ENCODE measurements around the gene OOSP4B. TPM values are rescaled to one million over a fixed set of nuclear protein-coding genes. Genes with fewer than 3 reads are reported as not detected.

Gene OOSP4B
- total and polyA plus RNA-seq, 2 of the 4 experiments (the other 2 are of a cell fraction), result not detected

DNA sequence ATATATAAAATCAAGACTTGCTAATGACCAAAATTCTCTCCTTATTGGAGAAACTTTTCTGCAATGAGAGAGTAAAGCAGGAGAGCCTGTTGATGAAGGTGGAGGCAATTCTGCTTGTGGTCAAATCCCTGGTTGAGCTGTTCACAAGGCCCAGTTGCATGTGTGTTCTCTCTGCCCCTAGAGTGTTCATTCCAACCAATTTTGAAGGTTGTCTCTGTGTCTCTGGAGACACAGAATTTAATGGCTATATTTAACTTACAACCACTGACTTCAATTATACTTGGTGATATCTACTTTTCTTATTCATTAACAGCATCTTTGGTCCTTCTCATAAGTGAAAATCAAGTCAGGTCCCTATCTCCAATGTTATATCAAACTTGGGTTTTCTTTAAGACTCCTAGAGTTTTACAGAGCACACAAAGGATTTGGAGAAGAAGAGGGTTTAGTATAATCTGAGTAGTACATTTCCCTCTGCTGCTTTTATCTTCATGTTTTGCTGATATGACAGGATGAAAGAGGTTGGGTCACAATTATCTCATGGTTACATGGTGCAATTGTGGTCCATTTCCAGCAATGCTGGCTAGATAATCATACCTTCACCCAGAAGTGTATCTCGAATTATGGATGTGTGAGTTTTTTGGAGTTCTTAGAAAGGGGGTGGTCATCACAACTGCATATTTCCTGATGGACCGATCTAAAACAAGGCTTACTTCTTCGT, 49.1 kb upstream of the OOSP4B start:
- Histone ChIP-seq H4K20me1 (ENCODE audit: insufficient read depth, low read length) (no peaks in the 10 kb centered on the region), H3K27ac (ENCODE audit: insufficient read depth, low read length) (no peak overlapping the region), H2BK120ac (ENCODE audit: low read depth, low read length) (no peak overlapping the region), H3K9me1 (ENCODE audit: insufficient read depth, low read length) (no peaks in the 10 kb centered on the region), H3K9me3 (ENCODE audit: control insufficient read depth, insufficient read depth, low read length) (no peaks in the 10 kb centered on the region), H3K27me3 (ENCODE audit: control insufficient read depth, insufficient read depth, low read length) (no peaks in the 10 kb centered on the region), H4K5ac (ENCODE audit: low read depth, low read length) (no peak overlapping the region), H4K8ac (ENCODE audit: low read depth in 2 of 2, low read length in 2 of 2) (no peak overlapping the region), H2BK5ac (ENCODE audit: low read depth, low read length, poor library complexity, severe bottlenecking) (no peak overlapping the region), H3K9ac (ENCODE audit: low read depth, low read length) (no peak overlapping the region), H2BK20ac (ENCODE audit: low read depth, low read length) (no peak overlapping the region), H2AFZ (replicated peaks; ENCODE audit: low read length, poor library complexity) (no peak overlapping the region), H3K23ac (ENCODE audit: low read depth, low read length) (no peak overlapping the region), H3K56ac (ENCODE audit: extremely low read depth, insufficient read depth, low read length) (no peak overlapping the region), H3K4me3 (ENCODE audit: insufficient read depth, low read depth, low read length) (no peak overlapping the region), H2AK9ac (replicated peaks; ENCODE audit: low read depth, low read length, poor library complexity) (no peak overlapping the region), H2BK15ac (ENCODE audit: low read depth, low read length) (no peak overlapping the region), H3K79me1 (ENCODE audit: low read depth in 1 of 2, low read length in 2 of 2) (no peaks in the 10 kb centered on the region), H3K14ac (replicated peaks; ENCODE audit: low read depth, low read length) (no peak overlapping the region), H3K4me1 (ENCODE audit: control insufficient read depth, insufficient read depth, low read length) (no peaks in the 10 kb centered on the region), H4K91ac (ENCODE audit: insufficient read depth, low read depth, low read length) (no peak overlapping the region), H3K4ac (ENCODE audit: low read depth, low read length) (no peak overlapping the region), H3K18ac (ENCODE audit: low read depth, low read length) (no peak overlapping the region), H3K4me2 (ENCODE audit: low read depth, low read length) (no peak overlapping the region), H2AK5ac (ENCODE audit: low read depth, low read length) (no peak overlapping the region), H3K36me3 (ENCODE audit: control insufficient read depth, insufficient read depth, low read length) (no peaks in the 10 kb centered on the region)
- CTCF ChIA-PET, result no interaction called here
- no CpG with 5 or more reads among the region's 3 CpGs for WGBS, 2 experiments (ENCODE audit: extremely low coverage in 2 of 2, insufficient read length in 1 of 2)
- intact Hi-C loops (cut with micrococcal nuclease), result no loop called here
- POLR2A ChIA-PET (ENCODE audit: unreplicated experiment), result no interaction called here
- DNase-seq (no peak), ATAC-seq (ENCODE audit: low read depth) (no peak)
- TF ChIP-seq FOS (IDR thresholded peaks at IDR 0.05; ENCODE audit: low read depth, low read length) (no peak), RAD21 (IDR thresholded peaks at IDR 0.05; ENCODE audit: low read length) (no peak), CEBPB (IDR thresholded peaks at IDR 0.05; ENCODE audit: low read depth, low read length) (no peak), NFE2L2 (IDR thresholded peaks at IDR 0.05; ENCODE audit: low read depth, low read length) (no peak), CHD1 (IDR thresholded peaks at IDR 0.05; ENCODE audit: low read depth, low read length) (no peak), RFX5 (IDR thresholded peaks at IDR 0.05; ENCODE audit: low read depth, low read length) (no peak), MAFK (IDR thresholded peaks at IDR 0.05; ENCODE audit: low read depth, low read length) (no peak), SMC3 (IDR thresholded peaks at IDR 0.05; ENCODE audit: low read depth, low read length) (no peak), MAZ (IDR thresholded peaks at IDR 0.05; ENCODE audit: borderline replicate concordance, low read depth, low read length) (no peak), MXI1 (IDR thresholded peaks at IDR 0.05; ENCODE audit: borderline replicate concordance, low read depth, low read length) (no peak)
- TF ChIP-seq, protein P1, sequence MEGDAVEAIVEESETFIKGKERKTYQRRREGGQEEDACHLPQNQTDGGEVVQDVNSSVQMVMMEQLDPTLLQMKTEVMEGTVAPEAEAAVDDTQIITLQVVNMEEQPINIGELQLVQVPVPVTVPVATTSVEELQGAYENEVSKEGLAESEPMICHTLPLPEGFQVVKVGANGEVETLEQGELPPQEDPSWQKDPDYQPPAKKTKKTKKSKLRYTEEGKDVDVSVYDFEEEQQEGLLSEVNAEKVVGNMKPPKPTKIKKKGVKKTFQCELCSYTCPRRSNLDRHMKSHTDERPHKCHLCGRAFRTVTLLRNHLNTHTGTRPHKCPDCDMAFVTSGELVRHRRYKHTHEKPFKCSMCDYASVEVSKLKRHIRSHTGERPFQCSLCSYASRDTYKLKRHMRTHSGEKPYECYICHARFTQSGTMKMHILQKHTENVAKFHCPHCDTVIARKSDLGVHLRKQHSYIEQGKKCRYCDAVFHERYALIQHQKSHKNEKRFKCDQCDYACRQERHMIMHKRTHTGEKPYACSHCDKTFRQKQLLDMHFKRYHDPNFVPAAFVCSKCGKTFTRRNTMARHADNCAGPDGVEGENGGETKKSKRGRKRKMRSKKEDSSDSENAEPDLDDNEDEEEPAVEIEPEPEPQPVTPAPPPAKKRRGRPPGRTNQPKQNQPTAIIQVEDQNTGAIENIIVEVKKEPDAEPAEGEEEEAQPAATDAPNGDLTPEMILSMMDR (conservative IDR thresholded peaks at IDR 0.05; ENCODE audit: low read depth, low read length), result no peak
- TF ChIP-seq, protein P2, sequence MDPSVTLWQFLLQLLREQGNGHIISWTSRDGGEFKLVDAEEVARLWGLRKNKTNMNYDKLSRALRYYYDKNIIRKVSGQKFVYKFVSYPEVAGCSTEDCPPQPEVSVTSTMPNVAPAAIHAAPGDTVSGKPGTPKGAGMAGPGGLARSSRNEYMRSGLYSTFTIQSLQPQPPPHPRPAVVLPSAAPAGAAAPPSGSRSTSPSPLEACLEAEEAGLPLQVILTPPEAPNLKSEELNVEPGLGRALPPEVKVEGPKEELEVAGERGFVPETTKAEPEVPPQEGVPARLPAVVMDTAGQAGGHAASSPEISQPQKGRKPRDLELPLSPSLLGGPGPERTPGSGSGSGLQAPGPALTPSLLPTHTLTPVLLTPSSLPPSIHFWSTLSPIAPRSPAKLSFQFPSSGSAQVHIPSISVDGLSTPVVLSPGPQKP (IDR thresholded peaks at IDR 0.05; ENCODE audit: borderline replicate concordance, low read depth, low read length), result no peak
- TF ChIP-seq, protein P3, sequence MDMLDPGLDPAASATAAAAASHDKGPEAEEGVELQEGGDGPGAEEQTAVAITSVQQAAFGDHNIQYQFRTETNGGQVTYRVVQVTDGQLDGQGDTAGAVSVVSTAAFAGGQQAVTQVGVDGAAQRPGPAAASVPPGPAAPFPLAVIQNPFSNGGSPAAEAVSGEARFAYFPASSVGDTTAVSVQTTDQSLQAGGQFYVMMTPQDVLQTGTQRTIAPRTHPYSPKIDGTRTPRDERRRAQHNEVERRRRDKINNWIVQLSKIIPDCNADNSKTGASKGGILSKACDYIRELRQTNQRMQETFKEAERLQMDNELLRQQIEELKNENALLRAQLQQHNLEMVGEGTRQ (IDR thresholded peaks at IDR 0.05; ENCODE audit: low read depth, low read length), result no peak
- dilution Hi-C loops (cut with HindIII; ENCODE audit: low sequenced_read_pairs, unreplicated experiment), result no loop called here
- in situ Hi-C loops (cut with MboI; ENCODE audit: low sequenced_read_pairs), result no loop called here
- BruUV-seq (replicated peaks), result no TSS peak
